Measurements from ENCODE around the gene HRH2.

DNA sequence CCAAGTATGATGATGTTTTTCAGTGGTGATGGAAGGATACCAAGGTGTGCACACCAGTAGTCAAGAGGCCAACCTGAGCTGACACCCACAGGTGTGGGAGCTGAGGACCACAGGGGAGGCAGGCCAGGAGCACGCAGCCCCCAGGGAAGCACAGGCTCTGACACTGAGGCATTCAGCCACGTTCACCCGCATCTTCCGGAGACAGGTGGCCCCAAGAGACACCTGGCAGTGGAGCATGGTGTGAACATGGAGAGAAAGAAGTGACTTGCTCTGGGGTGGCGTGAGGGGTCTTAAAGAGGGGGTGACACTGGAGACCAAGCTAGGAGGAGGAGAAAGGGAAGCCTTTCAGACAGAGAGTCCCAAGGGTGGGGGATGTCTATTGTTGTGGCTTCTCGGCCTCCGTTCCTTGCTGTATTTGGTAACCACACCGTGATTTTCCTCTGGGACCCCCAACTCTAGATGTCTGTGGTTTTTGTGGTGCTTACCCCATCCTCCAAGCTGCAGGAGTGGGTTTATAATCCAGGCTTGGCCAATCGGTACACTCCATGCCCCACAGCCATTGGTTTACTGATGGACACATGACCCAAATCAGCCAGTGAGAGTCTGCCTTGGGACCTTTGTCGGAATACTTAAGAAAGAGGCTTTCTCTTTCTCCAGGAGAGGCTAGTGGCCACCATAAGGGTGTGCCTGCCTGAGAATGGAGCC lies 84.6 kb downstream of the HRH2 start:
- TF ChIP-seq POLR2A (IDR thresholded peaks at IDR 0.05; ENCODE audit: low read depth, low read length): no peak
- no peak for TF ChIP-seq POLR2AphosphoS5 (IDR thresholded peaks at IDR 0.05; ENCODE audit: low read depth, low read length)
